Thyroid gland (tissue), 4 donors: ENCODE results near the gene LGI2. TPM values are rescaled to one million over a fixed set of nuclear protein-coding genes. Genes with fewer than 3 reads are reported as not detected.

Source experiments
- DNase-seq, 2 donors: peaks; one replicate each; pipeline ENCODE4 v3.0.0-alpha.2; 2019
- H3K27ac ChIP-seq, 3 donors: fragments of 200-600 bp; sonication (generic); 1 replicate in 2 of 3; 2 replicates in 1 of 3; pipeline ENCODE4 v1.5.1; 2016 to 2019; ENCODE audit warnings: mild to moderate bottlenecking in 1 of 3, moderate library complexity in 1 of 3
- H3K27me3 ChIP-seq: fragments of 200-600 bp; sonication (generic); one replicate; pipeline ENCODE4 v1.5.1; 2019
- H3K36me3 ChIP-seq, 2 donors: fragments of 200-600 bp; sonication (generic); one replicate each; pipeline ENCODE4 v1.5.1; 2016 to 2019
- H3K4me1 ChIP-seq, 2 donors: fragments of 200-600 bp; sonication (generic); one replicate each; pipeline ENCODE4 v1.5.1; 2017 to 2019
- H3K4me3 ChIP-seq, 3 donors: fragments of 200-600 bp; sonication (generic); replicated peaks in 1 of 3; 1 replicate in 2 of 3; 2 replicates in 1 of 3; pipeline ENCODE4 v1.5.1; 2016; ENCODE audit warnings: mild to moderate bottlenecking in 1 of 3
- H3K9me3 ChIP-seq: fragments of 200-600 bp; sonication (generic); one replicate; pipeline ENCODE4 v1.5.1; 2017
- POLR2A ChIP-seq, 2 donors: fragments of 450-650 bp; IDR thresholded peaks; one replicate each; pipeline ENCODE4 v1.6.1; 2017; ENCODE audit warnings: antibody characterized with exemption in 2 of 2, mild to moderate bottlenecking in 2 of 2, moderate library complexity in 1 of 2
- WGBS, 2 donors: methylation state at CpG; one replicate each; pipeline ENCODE4 v1.1.5; 2017; 5-methylcytosine and 5-hydroxymethylcytosine counted together
- intact Hi-C: fragments of 100-400 bp; cut with DNase I; formaldehyde crosslinking; loops from one replicate; pipeline ENCODE4 v1.15.1; 2023
- total RNA-seq, 4 donors: library from RNA; depleted of rRNA; stranded (reverse); fragments of >200 nt; gene quantifications; one replicate each; pipeline ENCODE4 v1.2.3, GENCODE V29; 2016
- TF ChIP-seq, protein P1 (sequence below), 6 experiments: fragments of 200-600 bp in 3 of 6; fragments of 450-650 bp in 3 of 6; sonication (generic) in 3 of 6; IDR thresholded peaks; one replicate each; pipeline ENCODE4 v1.5.1; 2016 to 2019; ENCODE audit warnings: antibody characterized with exemption in 6 of 6, mild to moderate bottlenecking in 2 of 6, inconsistent platforms in 1 of 6, moderate library complexity in 1 of 6

Gene LGI2
- total RNA-seq, 4 donors from 2014 or later, result 0.45 to 3.7 (median 2.2) TPM

DNA sequence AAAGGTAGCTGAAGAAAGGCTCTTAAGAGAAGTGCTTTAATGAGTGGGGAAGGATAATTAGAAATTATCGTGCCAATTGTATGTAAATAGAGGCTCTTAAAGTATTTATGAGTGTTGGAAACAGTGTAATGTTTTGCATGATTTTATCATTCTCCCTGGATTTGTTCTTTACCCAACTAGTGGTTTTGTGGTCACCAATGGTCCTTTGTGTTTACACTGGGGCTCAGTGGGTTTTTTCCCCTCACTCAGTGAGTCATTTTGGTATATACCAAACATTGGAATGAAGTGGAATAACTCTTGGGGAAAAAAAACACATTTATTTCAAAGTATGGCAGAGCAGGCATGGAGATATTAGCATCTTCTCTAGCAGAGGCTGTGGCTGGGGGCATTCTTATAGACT is 20.8 kb upstream of the LGI2 start:
- H3K4me3 ChIP-seq, result no peak overlapping the region
- 93 to 94% methylated on average over 1 of the region's 1 CpG for WGBS, 2 donors
- no peak for DNase-seq
- H3K4me1 ChIP-seq, result no peaks in the 10 kb centered on the region
- no peaks in the 10 kb centered on the region for H3K36me3 ChIP-seq
- TF ChIP-seq POLR2A (IDR thresholded peaks at IDR 0.05), result no peak
- TF ChIP-seq, protein P1, sequence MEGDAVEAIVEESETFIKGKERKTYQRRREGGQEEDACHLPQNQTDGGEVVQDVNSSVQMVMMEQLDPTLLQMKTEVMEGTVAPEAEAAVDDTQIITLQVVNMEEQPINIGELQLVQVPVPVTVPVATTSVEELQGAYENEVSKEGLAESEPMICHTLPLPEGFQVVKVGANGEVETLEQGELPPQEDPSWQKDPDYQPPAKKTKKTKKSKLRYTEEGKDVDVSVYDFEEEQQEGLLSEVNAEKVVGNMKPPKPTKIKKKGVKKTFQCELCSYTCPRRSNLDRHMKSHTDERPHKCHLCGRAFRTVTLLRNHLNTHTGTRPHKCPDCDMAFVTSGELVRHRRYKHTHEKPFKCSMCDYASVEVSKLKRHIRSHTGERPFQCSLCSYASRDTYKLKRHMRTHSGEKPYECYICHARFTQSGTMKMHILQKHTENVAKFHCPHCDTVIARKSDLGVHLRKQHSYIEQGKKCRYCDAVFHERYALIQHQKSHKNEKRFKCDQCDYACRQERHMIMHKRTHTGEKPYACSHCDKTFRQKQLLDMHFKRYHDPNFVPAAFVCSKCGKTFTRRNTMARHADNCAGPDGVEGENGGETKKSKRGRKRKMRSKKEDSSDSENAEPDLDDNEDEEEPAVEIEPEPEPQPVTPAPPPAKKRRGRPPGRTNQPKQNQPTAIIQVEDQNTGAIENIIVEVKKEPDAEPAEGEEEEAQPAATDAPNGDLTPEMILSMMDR (IDR thresholded peaks at IDR 0.05), result no peak
- H3K27me3 ChIP-seq, result no peaks in the 10 kb centered on the region
- no peaks in the 10 kb centered on the region for H3K9me3 ChIP-seq
- intact Hi-C loops, result no loop called here
- H3K27ac ChIP-seq, result no peak overlapping the region

DNA sequence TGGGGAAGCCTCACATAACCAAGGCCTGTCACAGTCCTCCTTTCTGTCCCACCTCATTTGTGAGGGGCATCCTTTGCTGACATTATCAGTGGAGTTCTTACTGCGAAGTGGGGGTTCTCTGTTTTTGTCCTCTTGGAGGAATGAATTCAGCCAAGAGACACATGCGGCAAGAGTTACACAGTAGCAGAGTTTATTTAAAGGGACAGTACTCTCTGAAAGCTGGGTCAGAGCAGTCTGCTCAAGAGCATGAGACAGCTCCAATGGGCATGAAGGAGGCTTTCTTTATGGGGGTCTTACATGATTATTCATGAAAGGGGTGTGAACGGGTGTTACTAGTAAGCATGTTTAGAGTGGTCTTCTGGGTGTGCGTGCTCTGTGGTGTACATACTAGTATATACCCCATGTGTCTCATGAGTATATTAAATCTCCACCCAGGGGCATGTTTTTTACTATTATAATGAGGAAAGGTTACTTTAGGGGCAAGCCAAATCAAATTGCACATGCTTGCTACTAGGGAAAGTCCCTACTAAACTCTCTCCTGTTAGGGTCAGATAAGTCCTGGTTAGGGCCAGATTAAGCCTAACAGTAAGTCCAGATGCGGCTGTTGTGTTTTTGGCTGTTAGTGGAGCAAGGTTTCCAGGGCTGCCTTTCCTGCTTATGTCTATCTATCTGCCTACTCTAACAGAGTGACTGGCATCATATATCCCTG is 19.8 kb upstream of the LGI2 start:
- DNase-seq, result no peak
- TF ChIP-seq POLR2A (IDR thresholded peaks at IDR 0.05), result no peak
- TF ChIP-seq, protein P1 (IDR thresholded peaks at IDR 0.05), result no peak
- Histone ChIP-seq H3K9me3 (no peaks in the 10 kb centered on the region), H3K4me3 (no peak overlapping the region), H3K27ac (no peak overlapping the region), H3K36me3 (no peaks in the 10 kb centered on the region), H3K27me3 (no peaks in the 10 kb centered on the region), H3K4me1 (no peaks in the 10 kb centered on the region)
- 94 to 100% methylated on average over 5 of the region's 5 CpGs for WGBS, 2 donors
- intact Hi-C loops, result no loop called here

DNA sequence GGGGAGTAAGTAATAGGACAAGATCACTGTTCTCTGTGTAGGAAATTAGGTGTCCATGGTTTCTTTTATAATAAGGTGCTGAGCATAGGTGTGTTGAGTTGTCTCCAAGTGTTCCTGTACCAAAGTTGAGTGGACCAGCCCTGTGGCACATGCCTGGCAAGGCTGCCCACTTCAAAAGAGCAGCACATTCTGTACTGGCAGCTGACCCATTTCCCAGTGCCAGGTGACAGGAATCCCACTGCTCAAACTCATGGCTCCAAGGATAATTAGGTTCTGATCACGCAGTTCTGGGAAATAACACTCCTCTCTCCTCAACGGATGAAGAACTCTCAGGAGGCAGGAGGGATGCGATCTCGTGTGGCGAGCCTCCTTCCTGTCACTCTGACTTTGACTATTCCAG is 12.8 kb upstream of the LGI2 start:
- Histone ChIP-seq H3K36me3 (no peaks in the 10 kb centered on the region), H3K27ac (no peak overlapping the region), H3K27me3 (no peaks in the 10 kb centered on the region), H3K4me3 (no peak overlapping the region), H3K4me1 (peaks cover 3 to 7% of the 10 kb centered on the region in 2 donors), H3K9me3 (no peaks in the 10 kb centered on the region)
- 80 to 90% methylated on average over 5 of the region's 5 CpGs for WGBS, 2 donors
- intact Hi-C loops, result no loop called here
- DNase-seq, result peak; percentile 87 to 89
- no peak for TF ChIP-seq POLR2A (IDR thresholded peaks at IDR 0.05)
- TF ChIP-seq, protein P1 (IDR thresholded peaks at IDR 0.05), result no peak

DNA sequence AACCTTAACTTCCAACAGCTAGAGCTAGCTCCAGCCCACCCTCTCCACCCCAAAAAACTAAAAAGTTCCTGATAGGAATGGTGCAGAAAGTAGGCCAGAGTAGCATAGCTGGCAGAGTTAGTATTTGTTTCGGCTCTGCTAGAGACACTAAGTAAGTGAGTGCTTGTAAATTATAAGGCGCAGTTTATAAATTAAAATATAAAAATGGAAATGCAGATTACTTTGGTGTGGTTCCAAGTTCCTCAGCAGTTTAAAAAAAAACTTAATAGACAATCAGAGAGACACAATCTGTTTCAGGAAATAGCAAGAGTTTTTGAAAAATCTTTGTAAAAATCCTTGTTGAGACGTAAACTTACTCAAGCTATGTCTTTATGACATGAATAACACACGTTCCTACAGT is 2.8 kb upstream of the LGI2 start:
- peaks cover 10 to 17% of the 10 kb centered on the region in 2 donors for H3K4me1 ChIP-seq
- H3K36me3 ChIP-seq, result no peaks in the 10 kb centered on the region
- intact Hi-C loops, result no loop called here
- H3K9me3 ChIP-seq, result no peaks in the 10 kb centered on the region
- no peaks in the 10 kb centered on the region for H3K27me3 ChIP-seq
- H3K4me3 ChIP-seq, result no peak overlapping the region
- no peak for TF ChIP-seq POLR2A (IDR thresholded peaks at IDR 0.05)
- H3K27ac ChIP-seq, result no peak overlapping the region
- no peak for DNase-seq
- WGBS, 2 donors, result 93% methylated on average over 4 of the region's 4 CpGs

DNA sequence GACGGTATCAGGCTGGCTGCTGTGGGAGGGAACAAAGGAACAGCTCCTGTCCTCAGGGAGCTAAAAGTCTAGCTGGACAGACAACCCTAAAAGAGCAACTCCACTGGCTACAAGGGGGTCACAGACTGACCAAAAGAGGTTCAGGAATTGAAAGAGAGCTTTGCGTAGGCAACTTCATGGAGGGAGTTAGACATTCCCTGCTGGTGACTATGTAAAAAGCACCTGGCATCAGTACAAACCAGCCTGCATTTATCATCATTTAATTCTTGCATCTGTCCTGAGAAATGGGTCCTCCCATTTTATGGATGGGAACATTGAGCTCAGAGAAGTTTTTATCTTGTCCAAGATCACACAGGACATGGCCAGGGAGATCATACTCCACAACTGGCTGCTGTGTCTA is 1.4 kb upstream of the LGI2 start:
- WGBS, 2 donors, result 94 to 95% methylated on average over 2 of the region's 2 CpGs
- TF ChIP-seq, protein P1 (IDR thresholded peaks at IDR 0.05), result no peak
- TF ChIP-seq POLR2A (IDR thresholded peaks at IDR 0.05), result no peak
- intact Hi-C loops, result no loop called here
- no peak overlapping the region for H3K27ac ChIP-seq
- no peaks in the 10 kb centered on the region for H3K27me3 ChIP-seq
- H3K4me3 ChIP-seq, result no peak overlapping the region
- no peaks in the 10 kb centered on the region for H3K9me3 ChIP-seq
- no peak for DNase-seq
- H3K36me3 ChIP-seq, result no peaks in the 10 kb centered on the region
- peaks cover 10 to 17% of the 10 kb centered on the region in 2 donors for H3K4me1 ChIP-seq
